Measurements from ENCODE around the gene FBXW7. TPM values are rescaled to one million over a fixed set of nuclear protein-coding genes. Genes with fewer than 3 reads are reported as not detected.

The FBXW7 gene
- polyA plus RNA-seq, 1 of the 3 experiments (the other 2 are of a cell fraction): 7.7 TPM

- Histone ChIP-seq H3F3A (replicated peaks; ENCODE audit: insufficient read depth) (peaks cover 3% of the 10 kb centered on the region), H3K27me3 (ENCODE audit: insufficient read depth) (no peaks in the 10 kb centered on the region), H3K9ac (no peak overlapping the region), H3K27ac (ENCODE audit: low read depth in 2 of 2, low read length in 1 of 2) (no peak overlapping the region), H3K4me3 (ENCODE audit: low read depth in 2 of 2, low read length in 1 of 2) (no peak overlapping the region), H3K9me2 (no peaks in the 10 kb centered on the region), H3K4me1 (ENCODE audit: control insufficient read depth in 1 of 2, insufficient read depth in 2 of 2, low read depth in 1 of 2, low read length in 1 of 2) (peaks cover 0 to 3% of the 10 kb centered on the region in 2 experiments; a peak in 3 of 4 replicates), H3K79me2 (ENCODE audit: insufficient read depth) (peaks cover 70% of the 10 kb centered on the region), H4K20me1 (ENCODE audit: insufficient read depth) (peaks cover 3% of the 10 kb centered on the region; the same call in 1 of the 2 replicates), H3K9me3 (no peaks in the 10 kb centered on the region; the same call in 1 of the 2 replicates), H3K4me2 (no peak overlapping the region), H2AFZ (ENCODE audit: low read depth) (no peak overlapping the region), H3K36me3 (replicated peaks in 1 of 2; ENCODE audit: control insufficient read depth in 1 of 2, insufficient read depth in 2 of 2, low read length in 1 of 2) (no peaks in the 10 kb centered on the region)
- CTCF ChIA-PET: interaction anchor here (1.1 to 1.8 kb wide), 2 partner anchors 30 kb away, joined by 5 to 7 read pairs; no protein-coding TSS in a partner anchor
- TF ChIP-seq MXI1 (IDR thresholded peaks at IDR 0.05; ENCODE audit: low read depth, low read length): no peak
- no peak for TF ChIP-seq JUND (IDR thresholded peaks at IDR 0.05)
- no peak for TF ChIP-seq RCOR1 (IDR thresholded peaks at IDR 0.05; ENCODE audit: low read length)
- TF ChIP-seq RXRA (IDR thresholded peaks at IDR 0.05; ENCODE audit: borderline replicate concordance, low read depth): no peak
- TF ChIP-seq POLR2AphosphoS5 (IDR thresholded peaks at IDR 0.05; ENCODE audit: low read depth, low read length): no peak
- no peak for TF ChIP-seq TEAD4 (IDR thresholded peaks at IDR 0.05; ENCODE audit: borderline replicate concordance, insufficient read depth)
- no peak for TF ChIP-seq GATA2 (CRISPR knock-in tag; IDR thresholded peaks at IDR 0.05)
- no peak for TF ChIP-seq PBX3 (IDR thresholded peaks at IDR 0.05)
- WGBS (ENCODE audit: low lambda C conversion rate): 95% methylated on average over 3 of the region's 3 CpGs
- POLR2A ChIA-PET: no interaction called here
- no peak for DNase-seq
Measured at GRCh38 chr4:152471251-152471792, 64.6 kb downstream of the FBXW7 start.

- Histone ChIP-seq H3K4me1 (ENCODE audit: control insufficient read depth in 1 of 2, insufficient read depth in 2 of 2, low read depth in 1 of 2, low read length in 1 of 2) (peaks cover 0 to 12% of the 10 kb centered on the region in 2 experiments; a peak in 2 of 4 replicates), H3K4me3 (ENCODE audit: low read depth in 2 of 2, low read length in 1 of 2) (no peak overlapping the region), H3K9me3 (no peaks in the 10 kb centered on the region; the same call in 1 of the 2 replicates), H2AFZ (ENCODE audit: low read depth) (no peak overlapping the region), H3K27me3 (ENCODE audit: insufficient read depth) (no peaks in the 10 kb centered on the region), H3K4me2 (no peak overlapping the region), H3K79me2 (ENCODE audit: insufficient read depth) (peaks cover 63% of the 10 kb centered on the region), H3K9me2 (no peaks in the 10 kb centered on the region), H4K20me1 (ENCODE audit: insufficient read depth) (peaks cover 3% of the 10 kb centered on the region; the same call in 1 of the 2 replicates), H3F3A (replicated peaks; ENCODE audit: insufficient read depth) (no peaks in the 10 kb centered on the region), H3K9ac (no peak overlapping the region), H3K36me3 (replicated peaks in 1 of 2; ENCODE audit: control insufficient read depth in 1 of 2, insufficient read depth in 2 of 2, low read length in 1 of 2) (no peaks in the 10 kb centered on the region), H3K27ac (ENCODE audit: low read depth in 2 of 2, low read length in 1 of 2) (no peak overlapping the region)
- ChIA-PET CTCF (no interaction called here), POLR2A (no interaction called here)
- WGBS (ENCODE audit: low lambda C conversion rate): 97% methylated on average over 1 of the region's 1 CpG
- TF ChIP-seq GATA2 (CRISPR knock-in tag; IDR thresholded peaks at IDR 0.05) (no peak), CHD2 (IDR thresholded peaks at IDR 0.05; ENCODE audit: low read length, partially characterized antibody) (no peak), RCOR1 (IDR thresholded peaks at IDR 0.05; ENCODE audit: low read length) (no peak), TCF12 (IDR thresholded peaks at IDR 0.05) (no peak), EP300 (IDR thresholded peaks at IDR 0.05; ENCODE audit: borderline replicate concordance in 1 of 2, low read depth in 1 of 2, low read length in 1 of 2) (no peak), ELF1 (IDR thresholded peaks at IDR 0.05) (no peak), REST (IDR thresholded peaks at IDR 0.05; ENCODE audit: low read depth, low read length) (no peak), NRF1 (IDR thresholded peaks at IDR 0.05; ENCODE audit: low read depth, low read length) (no peak), USF1 (IDR thresholded peaks at IDR 0.05; ENCODE audit: borderline replicate concordance, low read depth) (no peak), YY1 (IDR thresholded peaks at IDR 0.05; ENCODE audit: low read depth) (no peak), JUND (IDR thresholded peaks at IDR 0.05) (no peak), TAF1 (IDR thresholded peaks at IDR 0.05; ENCODE audit: borderline replicate concordance, low read depth, low read length) (no peak), PBX3 (IDR thresholded peaks at IDR 0.05) (no peak), SMC3 (IDR thresholded peaks at IDR 0.05; ENCODE audit: low read depth, low read length) (no peak), RAD21 (IDR thresholded peaks at IDR 0.05; ENCODE audit: low read length) (no peak), POLR2AphosphoS5 (IDR thresholded peaks at IDR 0.05; ENCODE audit: low read depth, low read length) (no peak), TEAD4 (IDR thresholded peaks at IDR 0.05; ENCODE audit: borderline replicate concordance, insufficient read depth) (no peak)
- DNase-seq: no peak
Measured at GRCh38 chr4:152468408-152468807, 67.5 kb downstream of the FBXW7 start.
